ENCODE results near the gene ARFGEF2. TPM values are rescaled to one million over a fixed set of nuclear protein-coding genes. Genes with fewer than 3 reads are reported as not detected.

The ARFGEF2 gene
- total and polyA plus RNA-seq, 2 of the 8 experiments (the other 6 are each of a cell fraction or from before 2014, with no cell fraction given) = 8.1 to 21.8 TPM

DNA sequence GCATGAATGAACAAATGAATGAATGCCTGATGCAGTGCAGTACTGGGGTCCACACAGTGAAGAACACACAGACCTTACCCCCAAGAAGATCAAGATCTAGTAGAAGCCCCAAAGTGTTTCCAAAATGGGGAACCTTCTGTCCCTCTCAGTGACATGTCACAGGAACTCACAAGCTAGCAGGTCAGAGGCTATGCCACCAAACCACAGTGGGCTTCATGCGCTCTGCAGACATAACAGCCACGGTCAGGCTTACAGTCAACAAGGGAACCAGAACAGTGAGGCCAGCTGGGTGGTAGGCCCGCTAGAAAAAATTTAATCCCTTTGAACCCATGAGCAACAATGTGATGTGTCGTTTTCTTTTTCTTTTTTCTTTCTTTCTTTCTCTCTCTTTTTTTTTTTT is 20.2 kb upstream of the ARFGEF2 start (continued):
- TF ChIP-seq, protein P1, sequence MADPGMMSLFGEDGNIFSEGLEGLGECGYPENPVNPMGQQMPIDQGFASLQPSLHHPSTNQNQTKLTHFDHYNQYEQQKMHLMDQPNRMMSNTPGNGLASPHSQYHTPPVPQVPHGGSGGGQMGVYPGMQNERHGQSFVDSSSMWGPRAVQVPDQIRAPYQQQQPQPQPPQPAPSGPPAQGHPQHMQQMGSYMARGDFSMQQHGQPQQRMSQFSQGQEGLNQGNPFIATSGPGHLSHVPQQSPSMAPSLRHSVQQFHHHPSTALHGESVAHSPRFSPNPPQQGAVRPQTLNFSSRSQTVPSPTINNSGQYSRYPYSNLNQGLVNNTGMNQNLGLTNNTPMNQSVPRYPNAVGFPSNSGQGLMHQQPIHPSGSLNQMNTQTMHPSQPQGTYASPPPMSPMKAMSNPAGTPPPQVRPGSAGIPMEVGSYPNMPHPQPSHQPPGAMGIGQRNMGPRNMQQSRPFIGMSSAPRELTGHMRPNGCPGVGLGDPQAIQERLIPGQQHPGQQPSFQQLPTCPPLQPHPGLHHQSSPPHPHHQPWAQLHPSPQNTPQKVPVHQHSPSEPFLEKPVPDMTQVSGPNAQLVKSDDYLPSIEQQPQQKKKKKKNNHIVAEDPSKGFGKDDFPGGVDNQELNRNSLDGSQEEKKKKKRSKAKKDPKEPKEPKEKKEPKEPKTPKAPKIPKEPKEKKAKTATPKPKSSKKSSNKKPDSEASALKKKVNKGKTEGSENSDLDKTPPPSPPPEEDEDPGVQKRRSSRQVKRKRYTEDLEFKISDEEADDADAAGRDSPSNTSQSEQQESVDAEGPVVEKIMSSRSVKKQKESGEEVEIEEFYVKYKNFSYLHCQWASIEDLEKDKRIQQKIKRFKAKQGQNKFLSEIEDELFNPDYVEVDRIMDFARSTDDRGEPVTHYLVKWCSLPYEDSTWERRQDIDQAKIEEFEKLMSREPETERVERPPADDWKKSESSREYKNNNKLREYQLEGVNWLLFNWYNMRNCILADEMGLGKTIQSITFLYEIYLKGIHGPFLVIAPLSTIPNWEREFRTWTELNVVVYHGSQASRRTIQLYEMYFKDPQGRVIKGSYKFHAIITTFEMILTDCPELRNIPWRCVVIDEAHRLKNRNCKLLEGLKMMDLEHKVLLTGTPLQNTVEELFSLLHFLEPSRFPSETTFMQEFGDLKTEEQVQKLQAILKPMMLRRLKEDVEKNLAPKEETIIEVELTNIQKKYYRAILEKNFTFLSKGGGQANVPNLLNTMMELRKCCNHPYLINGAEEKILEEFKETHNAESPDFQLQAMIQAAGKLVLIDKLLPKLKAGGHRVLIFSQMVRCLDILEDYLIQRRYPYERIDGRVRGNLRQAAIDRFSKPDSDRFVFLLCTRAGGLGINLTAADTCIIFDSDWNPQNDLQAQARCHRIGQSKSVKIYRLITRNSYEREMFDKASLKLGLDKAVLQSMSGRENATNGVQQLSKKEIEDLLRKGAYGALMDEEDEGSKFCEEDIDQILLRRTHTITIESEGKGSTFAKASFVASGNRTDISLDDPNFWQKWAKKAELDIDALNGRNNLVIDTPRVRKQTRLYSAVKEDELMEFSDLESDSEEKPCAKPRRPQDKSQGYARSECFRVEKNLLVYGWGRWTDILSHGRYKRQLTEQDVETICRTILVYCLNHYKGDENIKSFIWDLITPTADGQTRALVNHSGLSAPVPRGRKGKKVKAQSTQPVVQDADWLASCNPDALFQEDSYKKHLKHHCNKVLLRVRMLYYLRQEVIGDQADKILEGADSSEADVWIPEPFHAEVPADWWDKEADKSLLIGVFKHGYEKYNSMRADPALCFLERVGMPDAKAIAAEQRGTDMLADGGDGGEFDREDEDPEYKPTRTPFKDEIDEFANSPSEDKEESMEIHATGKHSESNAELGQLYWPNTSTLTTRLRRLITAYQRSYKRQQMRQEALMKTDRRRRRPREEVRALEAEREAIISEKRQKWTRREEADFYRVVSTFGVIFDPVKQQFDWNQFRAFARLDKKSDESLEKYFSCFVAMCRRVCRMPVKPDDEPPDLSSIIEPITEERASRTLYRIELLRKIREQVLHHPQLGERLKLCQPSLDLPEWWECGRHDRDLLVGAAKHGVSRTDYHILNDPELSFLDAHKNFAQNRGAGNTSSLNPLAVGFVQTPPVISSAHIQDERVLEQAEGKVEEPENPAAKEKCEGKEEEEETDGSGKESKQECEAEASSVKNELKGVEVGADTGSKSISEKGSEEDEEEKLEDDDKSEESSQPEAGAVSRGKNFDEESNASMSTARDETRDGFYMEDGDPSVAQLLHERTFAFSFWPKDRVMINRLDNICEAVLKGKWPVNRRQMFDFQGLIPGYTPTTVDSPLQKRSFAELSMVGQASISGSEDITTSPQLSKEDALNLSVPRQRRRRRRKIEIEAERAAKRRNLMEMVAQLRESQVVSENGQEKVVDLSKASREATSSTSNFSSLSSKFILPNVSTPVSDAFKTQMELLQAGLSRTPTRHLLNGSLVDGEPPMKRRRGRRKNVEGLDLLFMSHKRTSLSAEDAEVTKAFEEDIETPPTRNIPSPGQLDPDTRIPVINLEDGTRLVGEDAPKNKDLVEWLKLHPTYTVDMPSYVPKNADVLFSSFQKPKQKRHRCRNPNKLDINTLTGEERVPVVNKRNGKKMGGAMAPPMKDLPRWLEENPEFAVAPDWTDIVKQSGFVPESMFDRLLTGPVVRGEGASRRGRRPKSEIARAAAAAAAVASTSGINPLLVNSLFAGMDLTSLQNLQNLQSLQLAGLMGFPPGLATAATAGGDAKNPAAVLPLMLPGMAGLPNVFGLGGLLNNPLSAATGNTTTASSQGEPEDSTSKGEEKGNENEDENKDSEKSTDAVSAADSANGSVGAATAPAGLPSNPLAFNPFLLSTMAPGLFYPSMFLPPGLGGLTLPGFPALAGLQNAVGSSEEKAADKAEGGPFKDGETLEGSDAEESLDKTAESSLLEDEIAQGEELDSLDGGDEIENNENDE (IDR thresholded peaks at IDR 0.05; ENCODE audit: insufficient replicate concordance, low read length) = no peak
- TF ChIP-seq POU5F1 (IDR thresholded peaks at IDR 0.05; ENCODE audit: low read depth, low read length) (no peak), CHD1 (IDR thresholded peaks at IDR 0.05; ENCODE audit: low read depth, low read length) (no peak), PHF8 (conservative IDR thresholded peaks at IDR 0.05; ENCODE audit: low read depth, low read length) (no peak), SUZ12 (IDR thresholded peaks at IDR 0.05; ENCODE audit: low read length) (no peak), MAFK (IDR thresholded peaks at IDR 0.05; ENCODE audit: low read depth, low read length) (no peak), TEAD4 (IDR thresholded peaks at IDR 0.05; ENCODE audit: low read depth, low read length) (no peak), RBBP5 (IDR thresholded peaks at IDR 0.05; ENCODE audit: borderline replicate concordance, low read depth, low read length) (no peak), POLR2A (IDR thresholded peaks at IDR 0.05; ENCODE audit: control extremely low read depth in 1 of 2, low read depth in 2 of 2, low read length in 2 of 2) (no peak), KDM4A (IDR thresholded peaks at IDR 0.05; ENCODE audit: low read depth, low read length, severe bottlenecking) (no peak), CHD2 (IDR thresholded peaks at IDR 0.05; ENCODE audit: low read length) (no peak), ZNF274 (IDR thresholded peaks at IDR 0.05; ENCODE audit: borderline replicate concordance, extremely low read depth, low read length) (no peak)
- TF ChIP-seq, protein P2, sequence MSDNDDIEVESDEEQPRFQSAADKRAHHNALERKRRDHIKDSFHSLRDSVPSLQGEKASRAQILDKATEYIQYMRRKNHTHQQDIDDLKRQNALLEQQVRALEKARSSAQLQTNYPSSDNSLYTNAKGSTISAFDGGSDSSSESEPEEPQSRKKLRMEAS (IDR thresholded peaks at IDR 0.05) = no peak

Measured in H1 (cell line).